ENCODE data around the gene SLC16A1. TPM values are rescaled to one million over a fixed set of nuclear protein-coding genes. Genes with fewer than 3 reads are reported as not detected.

The SLC16A1 gene
- total and polyA plus RNA-seq, 2 donors (not counting 3 experiments of a cell fraction or from before 2014, with no cell fraction given): 148 to 188 TPM

DNA sequence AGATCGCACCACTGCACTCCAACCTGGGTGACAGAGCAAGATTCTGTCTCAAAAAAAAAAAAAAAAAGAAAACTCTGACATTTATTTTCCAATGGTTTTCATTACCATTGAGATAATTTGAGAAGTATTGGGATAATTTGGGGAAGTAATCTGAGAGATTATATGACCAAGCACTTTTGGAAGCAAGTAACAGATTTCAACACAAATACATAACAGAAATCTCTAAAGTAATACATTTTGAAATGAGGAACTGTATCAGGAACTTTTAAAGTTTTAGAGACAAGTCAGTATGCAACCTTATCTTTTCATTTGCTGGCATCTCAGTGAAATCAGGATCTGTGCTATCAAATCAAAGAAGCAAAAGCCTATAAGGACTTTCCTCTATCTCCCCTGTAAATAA, 25.4 kb upstream of the SLC16A1 start:
- no peak overlapping the region for H3K27ac ChIP-seq (ENCODE audit: insufficient read depth, low read depth, low read length)
- intact Hi-C loops (cut with micrococcal nuclease) (no loop called here), dilution Hi-C loops (cut with MboI; ENCODE audit: extremely low pct_ligation_motif_present, low sequenced_read_pairs) (no loop called here)
- no peak overlapping the region for H3K9ac ChIP-seq (replicated peaks; ENCODE audit: extremely low read depth, insufficient read depth, low read length)
- H3K4me2 ChIP-seq (ENCODE audit: insufficient read depth, low read length): no peak overlapping the region
- no peaks in the 10 kb centered on the region for H4K20me1 ChIP-seq (replicated peaks; ENCODE audit: control insufficient read depth, extremely low read depth, insufficient read depth, low read length)
- H3K36me3 ChIP-seq (ENCODE audit: control insufficient read depth in 2 of 2, extremely low read depth in 1 of 2, insufficient read depth in 2 of 2, low read length in 2 of 2): no peaks in the 10 kb centered on the region
- FAIRE-seq: no peak
- DNase-seq (ENCODE audit: low read depth, low spot score): no peak
- no peaks in the 10 kb centered on the region for H3K4me1 ChIP-seq (ENCODE audit: control insufficient read depth, extremely low read depth, insufficient read depth, low read length)
- H3K9me3 ChIP-seq (replicated peaks; ENCODE audit: control insufficient read depth, insufficient read depth, low read length): no peaks in the 10 kb centered on the region
- no peaks in the 10 kb centered on the region for H3K27me3 ChIP-seq (ENCODE audit: control insufficient read depth in 2 of 2, insufficient read depth in 2 of 2, low read length in 2 of 2)
- no TSS peak for BruUV-seq (replicated peaks)
- H3K4me3 ChIP-seq (replicated peaks in 1 of 3; ENCODE audit: insufficient read depth in 1 of 3, low read depth in 1 of 3, low read length in 3 of 3): no peak overlapping the region
- ChIA-PET POLR2A (no interaction called here), CTCF (no interaction called here)
- no peaks in the 10 kb centered on the region for H3K9me1 ChIP-seq (replicated peaks; ENCODE audit: control insufficient read depth, extremely low read depth, insufficient read depth, low read length)
- H2AFZ ChIP-seq (ENCODE audit: low read depth, low read length): no peak overlapping the region
- H3K79me2 ChIP-seq (ENCODE audit: control insufficient read depth, insufficient read depth, low read length): no peaks in the 10 kb centered on the region
- TF ChIP-seq FOS (IDR thresholded peaks at IDR 0.05; ENCODE audit: borderline replicate concordance, insufficient read depth, low read length): no peak
- no peak for TF ChIP-seq POLR2A (IDR thresholded peaks at IDR 0.05; ENCODE audit: low read depth, low read length)
- TF ChIP-seq, protein P1, sequence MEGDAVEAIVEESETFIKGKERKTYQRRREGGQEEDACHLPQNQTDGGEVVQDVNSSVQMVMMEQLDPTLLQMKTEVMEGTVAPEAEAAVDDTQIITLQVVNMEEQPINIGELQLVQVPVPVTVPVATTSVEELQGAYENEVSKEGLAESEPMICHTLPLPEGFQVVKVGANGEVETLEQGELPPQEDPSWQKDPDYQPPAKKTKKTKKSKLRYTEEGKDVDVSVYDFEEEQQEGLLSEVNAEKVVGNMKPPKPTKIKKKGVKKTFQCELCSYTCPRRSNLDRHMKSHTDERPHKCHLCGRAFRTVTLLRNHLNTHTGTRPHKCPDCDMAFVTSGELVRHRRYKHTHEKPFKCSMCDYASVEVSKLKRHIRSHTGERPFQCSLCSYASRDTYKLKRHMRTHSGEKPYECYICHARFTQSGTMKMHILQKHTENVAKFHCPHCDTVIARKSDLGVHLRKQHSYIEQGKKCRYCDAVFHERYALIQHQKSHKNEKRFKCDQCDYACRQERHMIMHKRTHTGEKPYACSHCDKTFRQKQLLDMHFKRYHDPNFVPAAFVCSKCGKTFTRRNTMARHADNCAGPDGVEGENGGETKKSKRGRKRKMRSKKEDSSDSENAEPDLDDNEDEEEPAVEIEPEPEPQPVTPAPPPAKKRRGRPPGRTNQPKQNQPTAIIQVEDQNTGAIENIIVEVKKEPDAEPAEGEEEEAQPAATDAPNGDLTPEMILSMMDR (IDR thresholded peaks at IDR 0.05; ENCODE audit: extremely low read depth in 1 of 2, insufficient read depth in 1 of 2, low read depth in 1 of 2, low read length in 2 of 2): no peak
- no peak for TF ChIP-seq GATA2 (IDR thresholded peaks at IDR 0.05; ENCODE audit: insufficient read depth, insufficient read length, low read depth, low read length)
- no peak for TF ChIP-seq MYC (IDR thresholded peaks at IDR 0.05; ENCODE audit: low read depth, low read length)
- TF ChIP-seq, protein P2, sequence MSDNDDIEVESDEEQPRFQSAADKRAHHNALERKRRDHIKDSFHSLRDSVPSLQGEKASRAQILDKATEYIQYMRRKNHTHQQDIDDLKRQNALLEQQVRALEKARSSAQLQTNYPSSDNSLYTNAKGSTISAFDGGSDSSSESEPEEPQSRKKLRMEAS (IDR thresholded peaks at IDR 0.05; ENCODE audit: insufficient read depth, insufficient read length): no peak
- no peak for TF ChIP-seq EZH2 (IDR thresholded peaks at IDR 0.05; ENCODE audit: borderline replicate concordance, low read depth, low read length, severe bottlenecking)
- no peak for TF ChIP-seq POLR2AphosphoS5 (IDR thresholded peaks at IDR 0.05; ENCODE audit: insufficient read depth, low read depth, low read length)
- no peak for TF ChIP-seq JUN (IDR thresholded peaks at IDR 0.05; ENCODE audit: borderline replicate concordance, insufficient read depth, insufficient read length, low read depth)

Data from endothelial cell of umbilical vein (primary cell).